GM12878 (cell line): ENCODE data around the gene TP73. TPM values are rescaled to one million over a fixed set of nuclear protein-coding genes. Genes with fewer than 3 reads are reported as not detected.

Source experiments
- ATAC-seq: fragments of 200-7000 bp; cut with Tn5 transposase; 3 replicates; pipeline ENCODE4 v1.9.1; 2020; ENCODE audit warnings: mild to moderate bottlenecking, moderate library complexity
- BruUV-seq: library from RNA; stranded (reverse); fragments of 400-500 nt; replicated peaks from 2 replicates; lab custom pipeline; 2021; lab: Mats Ljungman, UMichigan
- CTCF ChIA-PET: fragments of 300-600 bp; sonication (Branson Sonifier 250); formaldehyde crosslinking; extraction: SDS; loops from one replicate; lab custom pipeline; 2021; ENCODE audit warnings: inconsistent platforms; lab: Yijun Ruan, JAX
- POLR2A ChIA-PET: fragments of 350-600 bp; formaldehyde crosslinking; extraction: SDS; loops from one replicate; lab custom pipeline; 2021; ENCODE audit warnings: inconsistent platforms; lab: Charles Lee
- RAD21 ChIA-PET: fragments of 300-600 bp; sonication (Branson Sonifier 250); formaldehyde crosslinking; loops from one replicate; lab custom pipeline; 2023; ENCODE audit warnings: antibody characterized with exemption; ENCODE audit not compliant: unreplicated experiment; lab: Charles Lee
- SMC1A ChIA-PET: fragments of 300-600 bp; sonication (Branson Sonifier 250); formaldehyde crosslinking; loops from one replicate; lab custom pipeline; 2023; ENCODE audit not compliant: unreplicated experiment, uncharacterized antibody; lab: Charles Lee
- DNase-seq: peaks from one replicate; pipeline ENCODE4 v3.0.0-alpha.2; 2011; ENCODE audit warnings: low read depth, low spot score
- FAIRE-seq: peaks from 3 replicates; lab custom pipeline; 2011; peaks lifted over from hg19 to GRCh38; lab: Jason Lieb, UNC
- H2AFZ ChIP-seq: 2 replicates; pipeline ENCODE4 v1.6.0; 2011; ENCODE audit warnings: low read depth, low read length, control low read depth; ENCODE audit not compliant: control insufficient read depth
- H3K27ac ChIP-seq: 2 replicates; pipeline ENCODE4 v1.5.1; 2011; ENCODE audit warnings: control low read depth; ENCODE audit not compliant: control insufficient read depth, insufficient read depth
- H3K27me3 ChIP-seq, 2 experiments: replicated peaks in 1 of 2; 2 replicates each; pipeline versions ENCODE4 v1.6.0 to v1.6.1; 2011; ENCODE audit warnings: low read length in 1 of 2; ENCODE audit not compliant: control insufficient read depth in 2 of 2, insufficient read depth in 2 of 2
- H3K36me3 ChIP-seq, 2 experiments: 2 replicates each; pipeline ENCODE4 v1.5.1; 2011; ENCODE audit warnings: low read length in 1 of 2; ENCODE audit not compliant: control insufficient read depth in 2 of 2, insufficient read depth in 2 of 2
- H3K4me1 ChIP-seq: 2 replicates; pipeline ENCODE4 v1.6.1; 2011; ENCODE audit warnings: mild to moderate bottlenecking, low read length, moderate library complexity, mixed read lengths; ENCODE audit not compliant: control insufficient read depth, insufficient read depth
- H3K4me2 ChIP-seq: 2 replicates; pipeline ENCODE4 v1.6.0; 2011; ENCODE audit warnings: control low read depth; ENCODE audit not compliant: control insufficient read depth, insufficient read depth
- H3K4me3 ChIP-seq: fragments of 200-600 bp; sonication (generic); 2 replicates; pipeline ENCODE4 v1.5.1; 2016
- H3K79me2 ChIP-seq: 2 replicates; pipeline ENCODE4 v1.6.0; 2011; ENCODE audit warnings: low read length; ENCODE audit not compliant: control insufficient read depth, insufficient read depth
- H3K9ac ChIP-seq: 2 replicates; pipeline ENCODE4 v1.8.0; 2011; ENCODE audit warnings: low read length, control low read depth, mixed read lengths; ENCODE audit not compliant: control insufficient read depth, insufficient read depth
- H3K9me3 ChIP-seq: replicated peaks from 3 replicates; pipeline ENCODE4 v1.5.1; 2011; ENCODE audit warnings: mild to moderate bottlenecking, low read length; ENCODE audit not compliant: control insufficient read depth, insufficient read depth
- H4K20me1 ChIP-seq: 2 replicates; pipeline ENCODE4 v1.6.0; 2011; ENCODE audit not compliant: control insufficient read depth, insufficient read depth
- ATF3 ChIP-seq: IDR thresholded peaks from 2 replicates; pipeline ENCODE4 v1.6.1; 2011; ENCODE audit warnings: low read depth, mild to moderate bottlenecking, low read length, moderate library complexity, borderline replicate concordance; ENCODE audit errors: extremely low read depth
- BACH1 ChIP-seq: fragments of 450-650 bp; IDR thresholded peaks from 2 replicates; pipeline ENCODE4 v1.6.1; 2017; ENCODE audit warnings: mild to moderate bottlenecking, borderline replicate concordance
- POLR2AphosphoS2 ChIP-seq: IDR thresholded peaks from 2 replicates; pipeline ENCODE4 v1.6.1; 2011; ENCODE audit warnings: low read depth, mild to moderate bottlenecking, low read length, improper control_type of control experiment, moderate library complexity
- RCOR1 ChIP-seq: conservative IDR thresholded peaks from 2 replicates; pipeline ENCODE4 v1.6.1; 2012; ENCODE audit warnings: low read depth, low read length, improper control_type of control experiment
- SIX5 ChIP-seq: IDR thresholded peaks from 2 replicates; pipeline ENCODE4 v1.6.1; 2011; ENCODE audit warnings: mild to moderate bottlenecking, low read depth, low read length, moderate library complexity; ENCODE audit not compliant: severe bottlenecking
- SRF ChIP-seq, 2 experiments: IDR thresholded peaks; 2 replicates each; pipeline ENCODE4 v1.6.1; 2011; ENCODE audit warnings: low read depth in 2 of 2, low read length in 2 of 2, mild to moderate bottlenecking in 1 of 2, moderate library complexity in 1 of 2
- STAT3 ChIP-seq: IDR thresholded peaks from 2 replicates; pipeline ENCODE4 v1.6.1; 2011; ENCODE audit warnings: low read depth, low read length, improper control_type of control experiment
- SUZ12 ChIP-seq: fragments of 200-600 bp; sonication (generic); IDR thresholded peaks from one replicate; pipeline ENCODE4 v1.6.1; 2018; ENCODE audit warnings: antibody characterized with exemption, mild to moderate bottlenecking; ENCODE audit not compliant: unreplicated experiment
- ZBTB33 ChIP-seq: fragments of 450-650 bp; IDR thresholded peaks from 2 replicates; pipeline ENCODE4 v1.6.1; 2017; ENCODE audit warnings: mild to moderate bottlenecking
- ZNF384 ChIP-seq: IDR thresholded peaks from 2 replicates; pipeline ENCODE4 v1.6.1; 2012; ENCODE audit warnings: low read depth, mild to moderate bottlenecking, low read length, improper control_type of control experiment, borderline replicate concordance
- WGBS: methylation state at CpG from one replicate; pipeline ENCODE4 v1.1.6; 2016; ENCODE audit warnings: low lambda C conversion rate; ENCODE audit not compliant: insufficient replicate concordance, insufficient coverage; ENCODE audit errors: missing lambda C conversion rate; 5-methylcytosine and 5-hydroxymethylcytosine counted together
- in situ Hi-C: fragments of 300-500 bp; cut with MboI; formaldehyde crosslinking; loops from 9 replicates; pipeline ENCODE4 v1.14.3; 2018; ENCODE audit warnings: mixed read lengths
- intact Hi-C: fragments of 100-400 bp; cut with micrococcal nuclease; formaldehyde crosslinking; loops from one replicate; pipeline ENCODE4 v1.14.2; 2022; ENCODE audit not compliant: unreplicated experiment
- polyA plus RNA-seq, 11 experiments: library from polyadenylated mRNA; depleted of rRNA in 4 of 11; unstranded in 6 of 11; stranded (reverse) in 5 of 11; fragments of >200 nt; fragmentation: Nextera tagmentation in 4 of 11; fragmentation: Illumina TruSeq in 1 of 11; extraction: Ambion mirVana in 4 of 11; extraction: Trizol in 1 of 11; gene quantifications; 1 replicate in 1 of 11; 2 replicates in 10 of 11; pipeline versions ENCODE4 v1.2.1 to v1.2.3, GENCODE V29; 2011 to 2016; ENCODE audit warnings: inconsistent platforms in 2 of 11, missing spikeins in 2 of 11, low read depth in 1 of 11
- total RNA-seq, 4 experiments: library from RNA; depleted of rRNA in 3 of 4; stranded (reverse); fragments of >200 nt in 3 of 4; fragmentation: Illumina TruSeq in 1 of 4; extraction: Trizol in 1 of 4; gene quantifications; 2 replicates each; pipeline versions ENCODE4 v1.2.1 to v1.2.3, GENCODE V29; 2013 to 2021
- TF ChIP-seq, protein P1 (sequence below): IDR thresholded peaks from 2 replicates; pipeline ENCODE4 v1.6.1; 2011; ENCODE audit warnings: mild to moderate bottlenecking, low read depth, low read length, moderate library complexity; ENCODE audit not compliant: insufficient replicate concordance
- TF ChIP-seq, protein P2 (sequence below): fragments of 450-650 bp; IDR thresholded peaks from 2 replicates; pipeline ENCODE4 v1.6.1; 2017; ENCODE audit warnings: low read depth, mild to moderate bottlenecking, moderate library complexity
- TF ChIP-seq, protein P3 (sequence below): fragments of 450-650 bp; IDR thresholded peaks from 2 replicates; pipeline ENCODE4 v1.6.1; 2017; ENCODE audit warnings: borderline replicate concordance

Gene TP73
- total and polyA plus RNA-seq, 10 of the 15 experiments (the other 5 are each of a cell fraction or from before 2014, with no cell fraction given): 0.08 to 54.2 (median 14.9) TPM

DNA sequence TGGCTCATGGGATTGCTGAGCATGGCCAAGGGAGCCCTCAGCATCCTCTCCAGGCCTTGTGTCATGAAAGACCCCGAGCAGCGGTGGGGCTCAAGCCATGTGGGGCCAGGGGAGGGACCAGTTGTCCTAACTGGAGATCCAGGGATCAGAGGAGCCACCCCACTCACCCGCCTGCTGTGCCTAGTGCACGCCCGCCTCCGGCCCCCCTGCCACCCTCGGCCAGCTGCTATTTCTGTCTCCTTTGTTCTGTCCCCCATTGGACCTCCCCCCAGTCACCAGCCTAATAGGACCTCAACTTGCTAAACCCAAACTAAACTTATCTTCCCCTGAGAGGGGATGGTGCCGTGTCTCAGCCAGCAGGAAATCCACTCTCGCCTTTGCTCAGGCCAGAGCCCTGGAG, 44.4 kb downstream of the TP73 start (continued):
- TF ChIP-seq, protein P1, sequence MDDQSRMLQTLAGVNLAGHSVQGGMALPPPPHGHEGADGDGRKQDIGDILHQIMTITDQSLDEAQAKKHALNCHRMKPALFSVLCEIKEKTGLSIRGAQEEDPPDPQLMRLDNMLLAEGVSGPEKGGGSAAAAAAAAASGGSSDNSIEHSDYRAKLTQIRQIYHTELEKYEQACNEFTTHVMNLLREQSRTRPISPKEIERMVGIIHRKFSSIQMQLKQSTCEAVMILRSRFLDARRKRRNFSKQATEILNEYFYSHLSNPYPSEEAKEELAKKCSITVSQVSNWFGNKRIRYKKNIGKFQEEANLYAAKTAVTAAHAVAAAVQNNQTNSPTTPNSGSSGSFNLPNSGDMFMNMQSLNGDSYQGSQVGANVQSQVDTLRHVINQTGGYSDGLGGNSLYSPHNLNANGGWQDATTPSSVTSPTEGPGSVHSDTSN: no peak
- TF ChIP-seq BACH1 (no peak), POLR2AphosphoS2 (no peak), ZNF384 (no peak), SUZ12 (no peak), ATF3 (no peak), ZBTB33 (no peak), RCOR1 (no peak), STAT3 (no peak)

- WGBS: 92% methylated on average over 22 of the region's 22 CpGs
- ChIA-PET RAD21 (no interaction called here), POLR2A (no interaction called here), CTCF (no interaction called here), SMC1A (no interaction called here)
- H4K20me1 ChIP-seq: no peaks in the 10 kb centered on the region
- no TSS peak for BruUV-seq
- H3K4me3 ChIP-seq: no peak overlapping the region
- no peak overlapping the region for H3K4me2 ChIP-seq
- no peak for FAIRE-seq
- intact Hi-C loops: no loop called here
- in situ Hi-C loops: no loop called here
- no peak for DNase-seq
- no peaks in the 10 kb centered on the region for H3K4me1 ChIP-seq
- H3K9ac ChIP-seq: no peak overlapping the region
- no peaks in the 10 kb centered on the region for H3K27me3 ChIP-seq
- no peaks in the 10 kb centered on the region for H3K79me2 ChIP-seq
- peaks cover 0 to 10% of the 10 kb centered on the region in 2 experiments; a peak in 3 of 4 replicates for H3K36me3 ChIP-seq
- ATAC-seq: no peak
- H3K27ac ChIP-seq: no peak overlapping the region
- H3K9me3 ChIP-seq: no peaks in the 10 kb centered on the region
- H2AFZ ChIP-seq: no peak overlapping the region
- TF ChIP-seq, protein P2, sequence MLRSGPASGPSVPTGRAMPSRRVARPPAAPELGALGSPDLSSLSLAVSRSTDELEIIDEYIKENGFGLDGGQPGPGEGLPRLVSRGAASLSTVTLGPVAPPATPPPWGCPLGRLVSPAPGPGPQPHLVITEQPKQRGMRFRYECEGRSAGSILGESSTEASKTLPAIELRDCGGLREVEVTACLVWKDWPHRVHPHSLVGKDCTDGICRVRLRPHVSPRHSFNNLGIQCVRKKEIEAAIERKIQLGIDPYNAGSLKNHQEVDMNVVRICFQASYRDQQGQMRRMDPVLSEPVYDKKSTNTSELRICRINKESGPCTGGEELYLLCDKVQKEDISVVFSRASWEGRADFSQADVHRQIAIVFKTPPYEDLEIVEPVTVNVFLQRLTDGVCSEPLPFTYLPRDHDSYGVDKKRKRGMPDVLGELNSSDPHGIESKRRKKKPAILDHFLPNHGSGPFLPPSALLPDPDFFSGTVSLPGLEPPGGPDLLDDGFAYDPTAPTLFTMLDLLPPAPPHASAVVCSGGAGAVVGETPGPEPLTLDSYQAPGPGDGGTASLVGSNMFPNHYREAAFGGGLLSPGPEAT: no peak
- TF ChIP-seq, protein P3, sequence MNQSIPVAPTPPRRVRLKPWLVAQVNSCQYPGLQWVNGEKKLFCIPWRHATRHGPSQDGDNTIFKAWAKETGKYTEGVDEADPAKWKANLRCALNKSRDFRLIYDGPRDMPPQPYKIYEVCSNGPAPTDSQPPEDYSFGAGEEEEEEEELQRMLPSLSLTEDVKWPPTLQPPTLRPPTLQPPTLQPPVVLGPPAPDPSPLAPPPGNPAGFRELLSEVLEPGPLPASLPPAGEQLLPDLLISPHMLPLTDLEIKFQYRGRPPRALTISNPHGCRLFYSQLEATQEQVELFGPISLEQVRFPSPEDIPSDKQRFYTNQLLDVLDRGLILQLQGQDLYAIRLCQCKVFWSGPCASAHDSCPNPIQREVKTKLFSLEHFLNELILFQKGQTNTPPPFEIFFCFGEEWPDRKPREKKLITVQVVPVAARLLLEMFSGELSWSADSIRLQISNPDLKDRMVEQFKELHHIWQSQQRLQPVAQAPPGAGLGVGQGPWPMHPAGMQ: no peak
- TF ChIP-seq POLR2AphosphoS2 (no peak), SRF (IDR thresholded peaks at IDR 0.05; ENCODE audit: low read depth in 2 of 2, low read length in 2 of 2) (no peak), SIX5 (no peak), ATF3 (no peak)
Measured at GRCh38 chr1:3697104-3697503, 44.8 kb downstream of the TP73 start.
